GM20000 (cell line): ENCODE results near the gene NXNL1.

Experiments
- DNase-seq: peaks from one replicate; pipeline ENCODE4 v3.0.0; 2012; ENCODE audit warnings: low spot score
- TF ChIP-seq, protein P1 (sequence below): IDR thresholded peaks from 2 replicates; pipeline ENCODE4 v1.5.1; 2012; ENCODE audit warnings: mild to moderate bottlenecking, control low read depth; ENCODE audit errors: extremely low read depth, missing control alignments

NXNL1 gene

DNA sequence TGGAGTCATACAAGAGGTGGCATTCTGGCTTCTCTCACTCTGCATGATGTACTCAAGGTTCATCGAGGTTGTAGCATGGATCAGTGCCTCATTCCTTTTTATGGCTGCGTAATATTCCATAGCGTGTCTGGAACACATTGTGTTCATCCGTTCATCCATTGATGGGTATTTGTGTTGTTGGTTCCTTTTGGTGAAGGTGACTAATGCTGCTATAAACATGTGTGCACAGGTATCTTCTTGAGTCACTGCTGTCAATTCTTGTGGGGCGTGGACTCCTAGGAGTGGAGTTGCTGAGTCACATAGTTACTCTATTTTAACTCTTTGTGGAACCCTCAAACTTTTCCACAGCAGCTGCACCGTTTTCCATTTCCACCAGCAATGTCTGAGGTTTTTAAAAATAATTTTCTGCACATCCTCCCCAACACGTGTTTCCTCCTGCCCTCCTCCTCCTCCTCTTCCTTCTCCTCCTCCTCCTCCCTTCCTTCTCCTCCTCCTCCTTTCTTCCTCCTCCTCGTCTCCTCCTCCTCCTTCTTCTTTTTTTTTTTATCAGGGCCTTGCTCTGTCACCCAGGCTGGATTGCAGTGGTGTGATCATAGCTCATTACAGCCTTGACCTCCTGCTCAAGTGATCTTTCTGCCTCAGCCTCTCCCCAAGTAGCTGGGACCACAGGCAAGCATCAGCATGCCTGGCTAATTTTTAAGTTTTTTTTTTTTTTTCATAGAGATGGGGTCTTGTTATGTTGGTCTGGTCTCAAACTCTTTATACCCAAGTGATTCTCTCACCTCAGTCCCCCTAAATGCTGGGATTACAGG is 10.3 kb downstream of the NXNL1 start:
- peak; percentile 51 for DNase-seq

DNA sequence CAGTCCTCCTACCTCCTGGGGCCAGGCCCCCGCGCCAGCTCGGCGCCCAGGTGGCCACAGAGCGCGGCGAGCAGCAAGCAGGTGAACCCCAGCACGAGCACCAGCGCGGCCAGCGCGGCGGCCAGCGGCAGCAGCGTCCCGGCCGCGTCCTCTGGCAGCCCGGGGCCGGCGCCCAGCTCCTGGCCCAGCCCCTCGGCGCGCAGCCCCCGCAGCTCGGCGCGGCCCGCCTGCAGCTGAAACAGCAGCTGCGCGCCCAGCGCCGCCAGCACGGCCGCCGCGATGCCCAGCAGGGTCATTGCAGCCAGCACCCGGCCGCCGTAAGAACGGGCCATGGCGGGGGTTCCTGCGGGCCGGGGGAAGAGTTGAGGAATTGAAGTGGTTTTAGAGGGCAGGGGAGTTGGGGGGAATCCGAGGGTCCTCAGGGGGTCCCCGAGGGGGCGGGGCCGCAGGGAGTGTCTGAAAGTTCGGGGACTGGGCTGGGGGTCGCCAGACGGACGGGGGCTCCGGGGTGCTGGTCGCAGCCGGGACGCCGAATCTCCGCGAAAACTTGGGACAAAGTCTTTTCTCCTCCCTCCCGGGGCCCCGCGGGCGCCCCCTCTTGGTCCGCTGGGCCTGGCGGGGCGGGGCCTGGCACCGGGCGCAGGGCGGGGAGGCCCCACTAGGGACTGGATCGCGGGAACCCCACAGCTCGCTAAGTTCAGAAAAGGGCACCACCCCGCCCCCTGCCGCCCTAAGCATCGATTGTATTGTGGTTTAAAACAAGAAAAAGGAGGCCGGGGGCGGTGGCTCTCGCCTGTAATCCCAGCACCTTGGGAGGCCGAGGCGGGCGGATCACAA is 12.4 kb downstream of the NXNL1 start, which contains the start of gene TMEM221:
TSS of gene TMEM221 (minus strand) at position 538 of the 837 bp plus-strand sequence. CDS start at position 332, 206 bp downstream.
- peak; percentile 84 for DNase-seq

More for the DNA sequence above, 10.3 kb downstream of the NXNL1 start:
- TF ChIP-seq, protein P1, sequence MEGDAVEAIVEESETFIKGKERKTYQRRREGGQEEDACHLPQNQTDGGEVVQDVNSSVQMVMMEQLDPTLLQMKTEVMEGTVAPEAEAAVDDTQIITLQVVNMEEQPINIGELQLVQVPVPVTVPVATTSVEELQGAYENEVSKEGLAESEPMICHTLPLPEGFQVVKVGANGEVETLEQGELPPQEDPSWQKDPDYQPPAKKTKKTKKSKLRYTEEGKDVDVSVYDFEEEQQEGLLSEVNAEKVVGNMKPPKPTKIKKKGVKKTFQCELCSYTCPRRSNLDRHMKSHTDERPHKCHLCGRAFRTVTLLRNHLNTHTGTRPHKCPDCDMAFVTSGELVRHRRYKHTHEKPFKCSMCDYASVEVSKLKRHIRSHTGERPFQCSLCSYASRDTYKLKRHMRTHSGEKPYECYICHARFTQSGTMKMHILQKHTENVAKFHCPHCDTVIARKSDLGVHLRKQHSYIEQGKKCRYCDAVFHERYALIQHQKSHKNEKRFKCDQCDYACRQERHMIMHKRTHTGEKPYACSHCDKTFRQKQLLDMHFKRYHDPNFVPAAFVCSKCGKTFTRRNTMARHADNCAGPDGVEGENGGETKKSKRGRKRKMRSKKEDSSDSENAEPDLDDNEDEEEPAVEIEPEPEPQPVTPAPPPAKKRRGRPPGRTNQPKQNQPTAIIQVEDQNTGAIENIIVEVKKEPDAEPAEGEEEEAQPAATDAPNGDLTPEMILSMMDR: no peak

DNA sequence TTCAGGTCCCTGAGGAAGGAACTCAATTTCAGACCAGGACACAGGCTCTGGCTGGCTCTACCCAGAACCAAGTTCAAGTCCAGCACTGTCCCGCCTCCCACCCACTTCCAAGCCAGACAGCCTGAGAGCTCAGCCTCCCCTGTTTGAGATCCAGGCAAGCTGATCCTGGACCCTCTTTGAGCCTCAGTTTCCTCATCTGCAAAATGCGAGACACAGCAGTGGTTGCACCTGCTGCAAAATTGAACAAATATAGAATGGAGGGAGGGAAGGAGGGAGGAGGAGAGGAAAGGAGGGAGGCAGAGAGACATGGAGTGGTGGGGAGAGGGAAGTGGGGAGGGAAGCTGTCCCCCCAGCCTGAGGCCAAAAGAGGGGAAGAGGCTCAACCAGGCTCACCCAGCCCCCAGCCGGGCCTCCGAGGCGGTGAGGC is 13.0 kb downstream of the NXNL1 start:
- TF ChIP-seq, protein P1: no peak
- DNase-seq: no peak

More for the DNA sequence above, 12.4 kb downstream of the NXNL1 start, which contains the start of gene TMEM221:
- TF ChIP-seq, protein P1: peak; percentile 52

DNA sequence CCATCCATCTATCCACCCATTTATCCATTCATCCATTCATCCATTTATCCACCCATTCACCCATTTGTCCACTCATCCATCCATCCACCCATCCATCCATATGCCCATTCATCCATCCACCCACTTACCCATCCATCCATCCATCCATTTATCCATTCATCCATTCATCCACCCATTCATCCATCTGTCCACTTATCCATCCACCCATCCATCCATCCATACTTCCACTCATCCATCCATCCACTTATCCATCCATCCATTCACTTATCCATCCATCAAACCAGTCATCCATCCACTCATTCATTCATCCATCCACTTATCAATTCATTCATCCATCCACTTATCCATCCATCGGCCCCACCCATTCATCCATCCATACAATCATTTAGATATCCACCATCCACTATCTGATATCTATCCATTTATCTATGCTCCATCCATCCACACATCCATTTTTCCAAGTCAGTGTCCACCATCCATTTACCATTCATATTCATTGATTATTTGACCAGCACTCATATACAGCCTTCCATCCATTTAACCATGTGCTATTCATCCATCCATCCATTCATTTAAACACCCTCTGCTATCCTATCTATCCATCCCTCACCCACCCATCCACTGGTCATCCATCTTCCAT is 15.1 kb downstream of the NXNL1 start:
- DNase-seq: no peak

DNA sequence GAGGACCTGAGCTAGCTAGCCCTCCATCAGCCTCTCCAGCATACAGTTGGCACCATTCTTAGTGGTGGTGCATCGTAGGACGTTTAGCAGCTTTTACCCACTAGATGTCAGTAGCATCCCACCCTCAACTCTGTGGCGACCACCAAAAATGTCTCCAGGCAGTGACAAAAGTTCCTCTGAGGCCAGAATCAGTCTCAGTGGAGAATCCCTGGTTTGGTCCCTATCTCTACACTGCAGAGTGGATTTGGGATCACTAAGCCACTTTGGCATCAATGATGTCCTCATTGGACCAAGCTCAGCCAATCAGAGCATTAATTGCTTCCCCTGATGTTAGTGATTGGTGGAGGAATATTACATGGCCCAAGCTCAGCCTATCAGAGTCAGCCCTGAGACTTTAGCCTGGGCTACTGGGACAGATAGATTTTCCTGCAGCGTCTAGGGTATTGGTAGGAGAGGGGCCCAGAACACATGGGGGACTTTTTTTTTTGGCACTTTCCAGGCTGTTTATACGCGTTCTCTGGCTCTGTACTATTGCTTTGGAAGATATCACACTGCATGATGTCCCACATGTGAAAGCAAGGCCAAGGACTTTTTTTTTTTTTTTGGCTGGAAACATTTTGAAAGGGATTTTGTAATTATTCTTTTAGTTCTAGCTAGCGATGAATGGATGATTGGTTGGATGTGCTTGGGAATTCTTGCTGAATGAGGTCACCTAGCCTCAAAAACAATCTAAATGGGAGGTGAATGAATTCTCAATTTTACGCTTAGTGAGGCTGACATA is 19.3 kb downstream of the NXNL1 start:
- peak; percentile 42 for DNase-seq

More for the DNA sequence above, 15.1 kb downstream of the NXNL1 start:
- TF ChIP-seq, protein P1: no peak

DNA sequence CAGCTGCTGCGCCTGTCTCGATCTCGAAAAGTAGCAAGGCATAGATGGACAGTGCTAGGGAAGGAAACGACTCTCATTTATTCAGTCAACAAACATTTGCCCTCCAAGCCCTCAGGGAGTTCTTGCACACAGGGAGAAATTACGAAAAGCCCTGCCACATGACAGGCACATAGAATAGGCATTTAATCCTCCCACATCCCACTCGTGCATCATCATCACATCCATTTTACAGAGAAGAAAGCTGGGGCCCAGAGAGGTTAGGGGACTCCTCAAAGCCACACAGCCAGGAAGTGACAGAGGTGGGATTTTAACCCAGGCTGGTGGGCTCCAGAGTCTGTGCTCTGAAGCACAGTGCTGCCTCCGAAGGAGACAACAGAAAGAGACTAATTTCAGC is 23.9 kb downstream of the NXNL1 start:
- no peak for DNase-seq
- TF ChIP-seq, protein P1: no peak

More for the DNA sequence above, 19.3 kb downstream of the NXNL1 start:
- TF ChIP-seq, protein P1: peak; percentile 58
